Measurements from ENCODE around the gene RB1.
"Not testable (repeated sequence)": the region's sequence is repeated elsewhere in the genome, so short reads cannot be mapped to it uniquely, and the experiment has no call there.

Gene RB1

GRCh38 chr13:48410199-48410598 lies 106.6 kb downstream of the RB1 start:
- no peak for DNase-seq (ENCODE audit: low spot score)

DNA sequence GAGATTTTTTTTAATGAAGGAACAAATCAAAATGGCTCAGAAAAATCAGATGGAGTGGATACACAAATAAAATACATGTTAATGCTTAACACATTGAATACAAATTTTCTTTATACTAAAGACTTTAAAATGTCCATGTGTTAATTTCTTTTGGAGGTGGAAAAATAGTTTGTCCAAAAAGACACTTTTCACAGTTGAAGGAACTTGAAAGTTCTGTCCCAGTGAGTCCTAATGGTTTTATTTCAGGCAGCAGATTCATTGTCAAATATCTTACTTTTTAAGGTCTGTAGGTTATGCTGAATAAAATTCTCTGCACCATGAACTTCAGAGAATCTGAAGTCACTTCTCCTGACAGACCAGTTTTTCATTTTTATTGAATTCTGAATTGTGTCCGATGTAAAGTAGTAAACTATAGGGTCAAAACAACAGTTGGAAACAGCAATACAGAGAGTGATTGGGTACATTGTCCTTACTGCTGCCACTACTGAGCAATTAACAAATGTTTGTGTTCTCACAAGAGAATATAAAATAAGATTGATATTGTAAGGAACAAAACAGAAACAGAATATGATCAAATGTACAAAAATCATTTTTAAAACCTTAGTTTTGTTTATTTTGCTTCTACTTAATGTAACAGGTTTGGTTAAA lies 107.7 kb downstream of the RB1 start:
- no peak for DNase-seq (ENCODE audit: low spot score)

DNA sequence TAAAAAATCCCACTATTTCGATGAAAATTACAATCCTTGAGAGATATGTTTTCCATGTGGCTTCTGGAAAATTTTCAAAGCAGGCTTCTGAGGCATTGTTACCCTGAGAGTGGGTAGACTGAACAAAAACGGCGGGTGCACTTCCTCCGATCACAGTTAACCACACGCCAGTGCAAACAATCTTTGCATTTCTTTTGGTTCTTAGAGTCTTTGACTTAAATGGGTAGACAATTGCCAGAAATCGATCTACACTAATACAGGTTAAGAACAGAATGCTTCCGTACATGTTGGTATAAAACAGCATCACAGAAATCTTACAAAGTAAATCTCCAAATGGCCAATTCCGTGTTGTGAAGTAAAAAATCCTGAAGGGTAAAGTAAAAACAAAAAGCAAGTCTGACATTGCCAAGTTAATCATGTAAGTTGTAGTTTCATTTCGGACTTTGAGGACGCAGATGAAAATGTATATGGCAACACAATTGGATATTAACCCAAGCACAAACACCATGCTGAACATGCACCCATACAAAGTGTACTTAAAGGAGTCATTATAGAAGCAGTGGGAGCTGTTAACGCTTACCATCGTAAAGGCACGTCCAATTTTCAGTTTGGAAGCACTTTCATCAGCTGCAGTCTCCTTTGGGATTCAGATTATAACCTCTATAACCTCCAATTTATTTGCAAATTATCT lies 108.4 kb downstream of the RB1 start:
- DNase-seq (ENCODE audit: low spot score) = no peak

- peak; percentile 54 for DNase-seq (ENCODE audit: low spot score)
These were observed 109.4 kb downstream of the RB1 start, which contains the start of gene LPAR6 for GRCh38 chr13:48412881-48413351. Gene LPAR6, minus strand, starts transcription at chr13:48413113. Its CDS starts 690 bp downstream, at chr13:48412423.

DNA sequence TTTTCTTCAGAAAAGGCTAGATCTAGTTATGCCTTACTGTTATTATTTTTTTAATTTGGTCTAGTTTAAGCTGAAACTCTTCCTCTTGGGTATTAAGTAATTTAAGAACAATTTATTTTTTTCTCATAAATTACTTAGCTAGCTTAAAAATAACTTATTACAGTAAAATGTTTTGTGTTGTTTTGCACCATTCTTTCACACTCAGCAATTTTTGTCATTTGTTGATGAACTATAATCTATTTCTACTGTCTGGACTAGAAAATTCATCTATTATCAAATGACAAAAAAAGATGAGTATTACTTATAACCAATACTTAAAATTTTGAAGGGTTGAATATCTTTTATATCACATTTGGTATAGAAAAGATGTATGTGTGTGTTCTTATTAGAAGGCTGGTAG lies 111.0 kb downstream of the RB1 start:
- no peak for DNase-seq (ENCODE audit: low spot score)

DNA sequence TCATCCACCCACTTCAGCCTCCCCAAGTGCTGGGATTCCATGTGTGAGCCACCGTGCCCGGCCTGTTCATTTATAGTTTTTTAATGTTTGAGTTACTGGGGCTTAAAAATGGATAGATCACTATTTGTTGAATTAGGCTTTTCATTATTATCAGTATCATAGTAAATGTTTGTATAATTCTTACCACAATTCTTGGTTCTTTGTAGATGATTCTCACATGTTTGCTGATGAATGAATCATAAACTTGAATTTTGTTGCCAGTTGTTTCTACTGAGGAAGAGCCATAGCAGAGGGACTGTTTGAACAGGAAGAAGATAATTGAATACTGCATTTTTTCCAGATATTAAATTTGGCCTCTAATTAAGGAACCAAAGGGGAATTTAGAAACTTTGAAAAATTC lies 112.0 kb downstream of the RB1 start:
- no peak for DNase-seq (ENCODE audit: low spot score)

GRCh38 chr13:48422003-48422402 lies 118.5 kb downstream of the RB1 start:
- not testable (repeated sequence) for DNase-seq (ENCODE audit: low spot score)

DNA sequence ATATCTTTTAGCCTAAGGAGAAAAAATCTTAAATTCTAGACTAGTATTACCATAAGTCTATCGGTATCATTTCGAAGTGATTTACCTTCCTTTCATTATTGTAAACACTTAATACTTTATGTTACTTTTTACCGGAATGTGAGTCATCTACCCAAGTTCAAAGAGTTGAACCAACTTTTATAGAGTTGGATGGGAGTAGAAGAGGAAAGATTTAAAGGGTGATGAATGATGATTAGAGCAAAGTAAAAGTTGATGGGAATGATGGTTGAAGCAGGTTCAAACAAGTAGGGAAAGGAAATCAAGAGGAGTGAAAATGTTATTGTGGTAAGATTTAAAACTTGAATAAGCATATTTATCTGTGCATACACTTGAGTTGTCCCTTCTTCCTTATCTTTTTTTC lies 120.7 kb downstream of the RB1 start:
- DNase-seq (ENCODE audit: low spot score) = no peak

- no peak for DNase-seq (ENCODE audit: low spot score)
These were observed 122.5 kb downstream of the RB1 start for GRCh38 chr13:48426052-48426451.

DNA sequence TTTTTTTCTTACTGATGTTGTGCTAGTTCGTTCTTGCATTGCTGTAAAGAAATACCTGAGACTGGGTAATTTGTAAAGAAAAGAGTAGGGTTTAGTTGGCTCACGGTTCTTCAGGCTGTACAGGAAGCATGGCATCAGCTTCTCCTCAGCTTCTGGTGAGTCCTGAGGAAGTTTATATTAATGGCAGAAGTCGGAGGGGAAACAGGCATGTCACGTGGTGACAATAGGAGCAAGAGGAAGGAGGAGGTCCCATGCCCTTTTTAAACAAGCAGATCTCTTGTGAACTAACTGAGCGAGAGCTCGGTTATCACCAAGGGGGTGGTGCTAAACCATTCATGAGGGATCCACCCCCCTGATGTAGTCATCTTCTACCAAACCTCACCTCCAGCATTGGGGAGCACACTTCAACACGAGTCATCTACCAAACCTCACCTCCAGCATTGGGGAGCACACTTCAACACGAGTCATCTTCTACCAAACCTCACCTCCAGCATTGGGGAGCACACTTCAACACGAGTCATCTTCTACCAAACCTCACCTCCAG lies 123.3 kb downstream of the RB1 start:
- peak; percentile 64 for DNase-seq (ENCODE audit: low spot score)

GRCh38 chr13:48429036-48429435 lies 125.5 kb downstream of the RB1 start:
- DNase-seq (ENCODE audit: low spot score) = no peak

GRCh38 chr13:48429886-48430285 lies 126.3 kb downstream of the RB1 start:
- DNase-seq (ENCODE audit: low spot score) = no peak

DNA sequence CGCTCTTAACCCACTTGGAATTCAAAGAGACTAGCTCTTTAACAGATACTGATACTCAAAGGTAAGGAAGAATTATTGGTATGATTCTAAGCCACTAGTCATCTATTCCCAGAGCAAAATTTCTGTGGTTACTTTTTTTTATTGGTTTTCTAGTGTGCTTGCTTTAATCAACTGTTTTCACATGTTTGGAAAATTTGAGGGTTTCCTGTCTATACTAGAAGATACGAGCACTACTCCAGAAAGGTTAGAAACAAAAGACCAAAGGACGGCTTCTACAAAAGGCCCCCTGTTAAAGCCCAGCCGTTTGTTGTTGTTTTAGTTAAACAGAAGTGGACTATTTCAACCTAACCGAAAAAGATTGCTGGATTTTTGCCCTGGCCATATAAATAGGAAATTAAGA lies 127.9 kb downstream of the RB1 start:
- DNase-seq (ENCODE audit: low spot score) = no peak

DNA sequence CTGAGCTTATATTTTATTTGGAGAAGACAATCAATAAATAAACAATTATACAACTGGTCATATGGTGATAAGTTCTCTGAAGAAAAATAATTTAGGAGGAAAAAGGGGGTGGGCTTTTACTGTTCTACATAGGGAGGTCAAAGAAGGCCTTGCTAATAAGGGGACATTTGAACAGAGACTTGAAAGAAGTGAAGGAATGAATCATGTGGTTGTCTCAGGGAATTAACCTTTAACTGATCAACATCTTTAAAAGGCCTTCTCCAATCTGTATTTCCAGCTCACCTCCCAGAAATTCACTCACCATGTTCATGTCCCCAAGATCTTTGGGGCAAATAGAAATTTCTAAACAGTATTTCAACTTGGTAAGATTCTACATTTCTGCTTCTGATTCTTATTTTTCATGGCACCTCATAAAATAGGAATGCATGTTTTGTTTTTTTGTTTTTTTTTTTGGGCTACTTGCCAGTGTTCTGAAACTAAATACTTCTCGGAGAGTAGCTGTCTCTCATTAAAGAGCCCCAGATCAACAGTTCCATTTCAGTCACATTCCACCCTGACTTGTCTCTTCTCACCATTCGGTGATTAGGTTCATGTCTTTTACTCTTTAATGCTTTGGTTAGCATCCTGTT lies 128.6 kb downstream of the RB1 start:
- no peak for DNase-seq (ENCODE audit: low spot score)

DNA sequence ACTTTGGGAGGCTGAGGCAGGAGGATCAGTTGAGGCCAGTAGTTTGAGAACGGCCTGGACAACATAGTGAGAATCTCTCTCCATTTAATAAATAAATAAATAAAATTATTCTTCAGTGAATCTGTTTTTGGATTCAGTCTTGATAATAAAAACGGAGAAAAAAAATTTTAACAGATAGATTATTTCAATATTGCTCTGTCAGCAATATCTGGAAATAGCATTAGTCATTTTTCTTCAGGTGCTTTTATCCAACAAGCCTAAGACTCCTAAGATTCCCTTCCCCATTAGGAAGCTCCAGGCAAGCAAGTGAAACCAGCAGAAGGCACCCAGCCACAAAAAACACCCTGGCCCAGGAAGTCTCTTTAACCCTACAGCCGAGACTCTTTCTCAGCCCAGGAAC lies 130.6 kb downstream of the RB1 start:
- DNase-seq (ENCODE audit: low spot score) = no peak

- DNase-seq (ENCODE audit: low spot score) = no peak
These were observed 133.2 kb downstream of the RB1 start for GRCh38 chr13:48436661-48437288.

GRCh38 chr13:48437371-48437770 lies 133.8 kb downstream of the RB1 start:
- DNase-seq (ENCODE audit: low spot score) = peak; percentile 30

GRCh38 chr13:48443442-48444208 lies 140.1 kb downstream of the RB1 start:
- no peak for DNase-seq (ENCODE audit: low spot score)

- no peak for DNase-seq (ENCODE audit: low spot score)
These were observed 142.9 kb downstream of the RB1 start for GRCh38 chr13:48446464-48446863.

GRCh38 chr13:48448285-48448958 lies 144.9 kb downstream of the RB1 start:
- DNase-seq (ENCODE audit: low spot score) = no peak

- DNase-seq (ENCODE audit: low spot score) = no peak
These were observed 145.5 kb downstream of the RB1 start for GRCh38 chr13:48448959-48449614.

Data from Ammon's horn (tissue), 1 donor.